ENCODE measurements around the gene AMPD3.

The AMPD3 gene

GRCh38 chr11:10457901-10458300, 2.8 kb downstream of the AMPD3 start:
- TF ChIP-seq Cebpa-rat (IDR thresholded peaks at IDR 0.05) = no peak
- 0 out of 2 replicates have a peak overlapping the region, but pooled peaks have one; percentile 27 for H3K9ac ChIP-seq
- H3K4me1 ChIP-seq = peaks cover 71% of the 10 kb centered on the region
- H3K27me3 ChIP-seq = no peaks in the 10 kb centered on the region
- H3K27ac ChIP-seq = peak overlapping the region; percentile 87; the same call in 1 of the 2 replicates
- H4K20me1 ChIP-seq = no peaks in the 10 kb centered on the region
- peak overlapping the region; percentile 95 for H3K4me2 ChIP-seq
- peak overlapping the region; percentile 62; the same call in 1 of the 2 replicates for H3K4me3 ChIP-seq
- peaks cover 20% of the 10 kb centered on the region for H3K36me3 ChIP-seq
- no peaks in the 10 kb centered on the region for H3K9me3 ChIP-seq

GRCh38 chr11:10459029-10459970, 4.2 kb downstream of the AMPD3 start:
- Histone ChIP-seq H4K20me1 (no peaks in the 10 kb centered on the region), H3K36me3 (peaks cover 34% of the 10 kb centered on the region), H3K4me1 (peaks cover 67% of the 10 kb centered on the region), H3K27me3 (no peaks in the 10 kb centered on the region), H3K4me3 (0 out of 2 replicates have a peak overlapping the region, but pooled peaks have one; percentile 4), H3K27ac (peak overlapping the region; percentile 58), H3K4me2 (peak overlapping the region; percentile 95), H3K9ac (peak overlapping the region; percentile 25; the same call in 1 of the 2 replicates), H3K9me3 (no peaks in the 10 kb centered on the region; the same call in 1 of the 2 replicates)
- no peak for TF ChIP-seq Cebpa-rat (IDR thresholded peaks at IDR 0.05)

GRCh38 chr11:10460611-10461275, 5.7 kb downstream of the AMPD3 start:
- Histone ChIP-seq H3K27ac (0 out of 2 replicates have a peak overlapping the region, but pooled peaks have one; percentile 8), H3K9me3 (peaks cover 5% of the 10 kb centered on the region), H3K4me3 (no peak overlapping the region), H4K20me1 (no peaks in the 10 kb centered on the region), H3K9ac (no peak overlapping the region), H3K36me3 (peaks cover 49% of the 10 kb centered on the region), H3K4me2 (peak overlapping the region; percentile 46), H3K4me1 (peaks cover 52% of the 10 kb centered on the region), H3K27me3 (no peaks in the 10 kb centered on the region)
- no peak for TF ChIP-seq Cebpa-rat (IDR thresholded peaks at IDR 0.05)

GRCh38 chr11:10461276-10461790, 6.3 kb downstream of the AMPD3 start:
- Histone ChIP-seq H4K20me1 (no peaks in the 10 kb centered on the region), H3K9ac (no peak overlapping the region), H3K4me1 (peaks cover 48% of the 10 kb centered on the region), H3K4me3 (no peak overlapping the region), H3K27me3 (no peaks in the 10 kb centered on the region), H3K4me2 (peak overlapping the region; percentile 46; the same call in 1 of the 2 replicates), H3K36me3 (peaks cover 55% of the 10 kb centered on the region), H3K9me3 (peaks cover 11% of the 10 kb centered on the region), H3K27ac (no peak overlapping the region)
- TF ChIP-seq Cebpa-rat (IDR thresholded peaks at IDR 0.05) = no peak

- H3K9me3 ChIP-seq = peaks cover 26% of the 10 kb centered on the region
- no peak overlapping the region for H3K27ac ChIP-seq
- H3K4me1 ChIP-seq = peaks cover 33% of the 10 kb centered on the region
- peaks cover 67% of the 10 kb centered on the region for H3K36me3 ChIP-seq
- H3K9ac ChIP-seq = no peak overlapping the region
- no peaks in the 10 kb centered on the region for H4K20me1 ChIP-seq
- no peak overlapping the region for H3K4me2 ChIP-seq
- no peak overlapping the region for H3K4me3 ChIP-seq
- no peak for TF ChIP-seq Cebpa-rat (IDR thresholded peaks at IDR 0.05)
- H3K27me3 ChIP-seq = no peaks in the 10 kb centered on the region
These were observed 7.8 kb downstream of the AMPD3 start for GRCh38 chr11:10462746-10463300.

GRCh38 chr11:10473371-10473770, 18.3 kb downstream of the AMPD3 start:
- Histone ChIP-seq H3K27ac (no peak overlapping the region), H3K27me3 (no peaks in the 10 kb centered on the region), H4K20me1 (peaks cover 20% of the 10 kb centered on the region; the same call in 1 of the 2 replicates), H3K9ac (no peak overlapping the region), H3K4me3 (no peak overlapping the region), H3K36me3 (peaks cover 54% of the 10 kb centered on the region), H3K9me3 (peaks cover 9% of the 10 kb centered on the region; the same call in 1 of the 2 replicates), H3K4me1 (no peaks in the 10 kb centered on the region), H3K4me2 (no peak overlapping the region)
- no peak for TF ChIP-seq Cebpa-rat (IDR thresholded peaks at IDR 0.05)

- Histone ChIP-seq H3K4me1 (no peaks in the 10 kb centered on the region), H3K4me2 (no peak overlapping the region), H4K20me1 (peaks cover 24% of the 10 kb centered on the region; the same call in 1 of the 2 replicates), H3K9ac (no peak overlapping the region), H3K27ac (no peak overlapping the region), H3K9me3 (0 out of 2 replicates have a peak, but pooled peaks cover under 1% of the 10 kb centered on the region), H3K4me3 (no peak overlapping the region), H3K36me3 (peaks cover 65% of the 10 kb centered on the region), H3K27me3 (no peaks in the 10 kb centered on the region)
- no peak for TF ChIP-seq Cebpa-rat (IDR thresholded peaks at IDR 0.05)
These were observed 19.5 kb downstream of the AMPD3 start for GRCh38 chr11:10474551-10474950.

GRCh38 chr11:10476342-10476741, 21.3 kb downstream of the AMPD3 start:
- no peak for TF ChIP-seq Cebpa-rat (IDR thresholded peaks at IDR 0.05)
- H3K4me2 ChIP-seq = no peak overlapping the region

GRCh38 chr11:10476927-10477689, 22.0 kb downstream of the AMPD3 start:
- Histone ChIP-seq H3K27ac (no peak overlapping the region), H3K27me3 (no peaks in the 10 kb centered on the region), H3K4me1 (no peaks in the 10 kb centered on the region), H4K20me1 (peaks cover 36% of the 10 kb centered on the region), H3K9me3 (no peaks in the 10 kb centered on the region), H3K36me3 (peaks cover 88% of the 10 kb centered on the region), H3K9ac (no peak overlapping the region), H3K4me2 (no peak overlapping the region), H3K4me3 (no peak overlapping the region)
- no peak for TF ChIP-seq Cebpa-rat (IDR thresholded peaks at IDR 0.05)

More at GRCh38 chr11:10476342-10476741, 21.3 kb downstream of the AMPD3 start:
- no peak overlapping the region for H3K9ac ChIP-seq
- no peak overlapping the region for H3K4me3 ChIP-seq
- no peak overlapping the region for H3K27ac ChIP-seq
- no peaks in the 10 kb centered on the region for H3K4me1 ChIP-seq
- no peaks in the 10 kb centered on the region for H3K27me3 ChIP-seq
- no peaks in the 10 kb centered on the region for H3K9me3 ChIP-seq
- H4K20me1 ChIP-seq = peaks cover 36% of the 10 kb centered on the region
- H3K36me3 ChIP-seq = peaks cover 80% of the 10 kb centered on the region

All from BLaER1 (cell line).